NCI-H345 treated with DMSO at 0.1 percent for 48 hours (cell line): ENCODE results near the gene MISP.
"Not testable (repeated sequence)": the region's sequence is repeated elsewhere in the genome, so short reads cannot be mapped to it uniquely, and the experiment has no call there.

ENCODE experiments used
- DNase-seq: peaks from one replicate; lab custom pipeline; 2025; ENCODE audit not compliant: unreplicated experiment; lab: John Stamatoyannopoulos, UW

Gene MISP

GRCh38 chr19:750640-751423 lies at the start of gene MISP:
Gene MISP (plus strand): TSS chr19:751112. CDS start chr19:756947, 5,835 bp downstream.
- DNase-seq, result peak; percentile 43

DNA sequence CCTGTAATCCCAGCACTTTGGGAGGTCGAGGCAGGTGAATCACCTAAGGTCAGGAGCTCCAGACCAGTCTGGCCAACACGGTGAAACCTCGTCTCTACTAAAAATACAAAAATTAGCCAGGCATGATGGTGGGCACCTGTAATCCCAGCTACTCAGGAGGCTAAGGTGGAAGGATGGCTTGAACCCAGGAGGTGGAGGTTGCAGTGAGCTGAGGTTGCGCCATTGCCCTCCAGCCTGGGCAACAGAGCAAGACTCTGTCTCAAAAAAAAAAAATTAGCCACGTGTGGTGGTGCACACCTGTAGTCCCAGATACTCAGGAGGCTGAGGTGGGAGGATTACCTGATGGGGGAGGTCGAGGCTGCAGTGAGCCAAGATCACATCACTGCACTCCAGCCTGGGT lies 48.1 kb upstream of the MISP start:
- not testable (repeated sequence) for DNase-seq

- no peak for DNase-seq
Observed at GRCh38 chr19:703329-703650, 47.6 kb upstream of the MISP start.

- DNase-seq, result no peak
Observed at GRCh38 chr19:703651-704446, 47.1 kb upstream of the MISP start.

- DNase-seq, result no peak
Observed at GRCh38 chr19:704447-704741, 46.5 kb upstream of the MISP start.

DNA sequence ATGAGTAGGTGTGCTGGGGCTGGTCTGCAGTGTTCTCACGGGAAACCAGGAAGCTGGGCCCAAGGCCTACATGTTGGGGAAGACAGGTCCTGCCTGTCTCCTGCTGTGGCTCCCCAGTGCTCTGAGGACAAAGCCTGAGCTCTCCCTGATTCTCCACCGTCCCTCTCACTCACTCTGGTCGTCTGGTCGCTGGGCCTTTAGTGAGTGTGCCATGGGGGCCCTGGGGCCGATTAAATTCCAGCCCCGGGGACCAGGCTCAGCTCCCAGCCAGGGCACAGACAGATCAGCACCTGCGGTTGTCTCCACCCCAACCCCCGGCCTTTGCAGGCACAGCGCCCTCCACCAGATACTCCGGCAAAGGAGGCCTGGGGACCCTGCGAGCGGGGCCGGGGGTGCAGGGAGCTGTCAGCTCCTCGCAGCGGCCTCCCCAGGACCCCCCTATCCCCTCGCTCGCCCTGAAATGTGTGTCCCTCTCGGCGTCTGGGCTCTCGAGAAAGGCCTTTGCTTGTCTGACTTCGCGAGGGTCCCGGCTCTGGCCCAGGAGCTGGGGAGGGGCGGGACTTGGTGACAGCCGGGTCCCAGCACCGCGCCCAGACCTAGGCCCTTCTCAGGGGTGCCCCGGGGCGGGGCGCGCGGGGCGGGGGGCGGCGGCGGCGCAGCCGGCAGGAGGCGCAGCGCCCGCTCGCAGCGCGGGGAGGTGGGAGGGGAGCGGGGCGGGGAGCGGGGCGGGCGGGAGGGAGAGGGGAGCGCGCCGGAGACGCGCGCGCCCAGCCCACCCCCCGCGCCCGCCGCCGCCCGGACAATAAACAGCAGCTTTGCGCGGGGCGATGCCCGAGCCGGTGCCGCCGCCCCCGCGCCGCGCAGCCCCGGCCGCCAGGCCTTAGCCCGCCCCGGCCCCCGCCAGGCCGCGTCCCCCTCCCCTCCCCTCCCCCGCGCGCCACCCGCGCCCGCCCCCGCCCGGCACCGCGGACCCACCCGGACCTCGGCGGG lies 42.5 kb upstream of the MISP start, which contains the start of gene PALM:
TSS of gene PALM (plus strand) at position 782 of the 990 bp plus-strand sequence. CDS start 212 bp downstream, outside the sequence.
- no peak for DNase-seq

- DNase-seq, result no peak
Observed at GRCh38 chr19:709196-709964, 41.5 kb upstream of the MISP start.

- no peak for DNase-seq
Observed at GRCh38 chr19:709965-710571, 40.8 kb upstream of the MISP start.

DNA sequence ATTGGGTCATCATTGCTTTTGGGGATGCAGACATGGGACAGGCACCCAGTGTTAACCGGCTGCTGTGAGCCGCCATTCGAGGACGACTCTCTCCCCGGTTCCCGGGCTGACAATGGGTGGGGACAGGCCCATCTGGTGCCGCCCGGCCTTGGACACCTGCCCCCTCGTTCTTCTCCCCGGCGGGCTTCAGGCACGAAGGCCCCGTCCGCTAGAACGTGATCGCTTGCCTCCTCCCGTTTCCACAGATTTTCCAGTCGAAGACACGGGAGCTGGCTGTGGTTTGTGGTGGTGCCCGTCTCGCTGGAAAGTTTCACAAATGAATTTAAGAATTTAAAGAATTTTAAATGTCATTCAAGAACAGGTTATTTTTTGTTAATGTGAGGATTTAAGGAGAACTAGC lies 40.1 kb upstream of the MISP start:
- no peak for DNase-seq

- no peak for DNase-seq
Observed at GRCh38 chr19:711254-711653, 39.7 kb upstream of the MISP start.

- DNase-seq, result no peak
Observed at GRCh38 chr19:715347-715746, 35.6 kb upstream of the MISP start.

- no peak for DNase-seq
Observed at GRCh38 chr19:718251-718951, 32.5 kb upstream of the MISP start.

- no peak for DNase-seq
Observed at GRCh38 chr19:718991-719512, 31.9 kb upstream of the MISP start.

GRCh38 chr19:719636-720344 lies 31.1 kb upstream of the MISP start:
- DNase-seq, result no peak

DNA sequence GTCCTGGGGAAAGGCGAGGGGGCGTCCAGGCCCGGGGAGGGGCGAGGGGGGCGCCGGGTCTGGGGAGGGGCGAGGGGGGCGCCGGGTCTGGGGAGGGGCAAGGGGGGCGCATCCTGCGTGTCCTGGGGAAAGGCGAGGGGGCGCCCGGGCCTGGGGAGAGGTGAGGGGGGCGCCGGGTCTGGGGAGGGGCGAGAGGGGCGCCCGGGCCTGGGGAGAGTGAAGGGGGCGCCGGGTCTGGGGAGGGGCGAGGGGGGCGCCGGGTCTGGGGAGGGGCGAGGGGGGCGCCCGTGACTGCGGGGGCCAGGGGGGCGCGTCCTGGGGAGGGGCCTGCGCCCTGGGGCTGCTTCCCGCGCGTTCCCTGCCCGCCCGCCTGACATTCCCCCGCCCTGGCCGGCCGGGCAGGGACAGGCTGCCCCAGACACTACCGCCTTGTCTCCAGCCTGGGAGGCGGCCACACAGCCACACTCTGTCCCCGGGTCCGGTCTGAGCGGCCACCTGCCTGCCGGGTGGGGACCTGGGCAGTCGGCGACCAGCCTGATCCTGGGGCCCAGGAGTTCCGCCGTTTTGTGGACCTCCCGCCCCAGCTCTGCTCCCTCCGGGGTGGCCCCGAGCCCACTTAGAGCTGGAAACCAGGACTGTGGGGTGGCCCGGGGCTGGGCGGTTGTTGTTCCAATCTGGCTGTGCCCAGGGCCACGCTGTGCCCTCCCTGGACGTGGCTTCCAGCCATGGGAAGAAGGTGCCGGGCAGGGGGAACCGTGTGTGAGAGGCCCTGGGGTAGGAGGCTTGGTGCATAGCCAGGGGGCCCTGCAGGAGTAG lies 30.4 kb upstream of the MISP start:
- DNase-seq, result no peak

DNA sequence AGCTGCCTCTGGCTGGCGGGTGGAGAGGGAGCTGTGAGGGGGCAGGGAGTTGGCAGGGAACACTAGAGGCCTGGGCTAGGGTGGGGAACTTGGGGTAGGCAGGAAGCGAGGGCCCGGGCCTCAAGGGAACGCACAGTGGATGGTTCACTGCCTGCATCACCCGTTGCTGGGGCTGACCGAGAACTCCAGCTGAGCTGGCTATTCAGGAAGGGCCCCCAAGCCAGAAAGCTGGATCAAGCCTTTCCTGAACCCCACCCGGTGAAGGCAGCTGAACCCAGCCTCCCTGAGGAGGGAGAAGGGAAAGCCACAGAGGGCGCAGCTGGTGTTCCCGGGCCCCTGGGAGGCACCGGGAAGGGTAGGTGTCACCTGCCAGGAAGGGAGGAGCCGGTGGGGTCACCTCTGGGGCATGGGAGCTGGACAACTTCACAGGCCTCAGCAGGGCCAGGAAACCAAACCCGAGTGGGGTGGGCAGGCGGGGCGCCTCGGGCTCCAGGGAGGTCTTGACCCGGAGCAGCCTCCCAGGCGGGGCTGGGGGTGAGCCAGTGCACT lies 28.3 kb upstream of the MISP start:
- no peak for DNase-seq

DNA sequence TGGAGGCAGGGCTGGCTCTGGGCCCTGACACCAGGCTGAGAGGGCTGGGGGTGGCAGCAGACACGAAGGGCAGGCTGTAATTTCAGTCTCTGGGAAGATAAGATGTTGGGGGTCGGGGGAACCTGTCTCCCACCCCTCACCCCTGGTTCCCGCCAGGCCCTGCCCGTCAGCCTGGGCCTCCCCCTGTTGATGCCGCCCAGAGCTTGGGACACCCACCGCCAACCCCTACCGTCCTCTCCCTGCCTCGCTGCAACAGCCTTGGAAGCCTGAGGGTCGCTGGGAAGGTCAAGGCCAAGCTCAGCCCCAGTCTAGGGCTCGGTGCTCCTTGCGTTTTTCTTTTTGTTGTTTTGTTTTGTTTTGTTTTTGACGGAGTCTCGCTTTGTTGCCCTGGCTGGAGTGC lies 27.7 kb upstream of the MISP start:
- DNase-seq, result no peak

DNA sequence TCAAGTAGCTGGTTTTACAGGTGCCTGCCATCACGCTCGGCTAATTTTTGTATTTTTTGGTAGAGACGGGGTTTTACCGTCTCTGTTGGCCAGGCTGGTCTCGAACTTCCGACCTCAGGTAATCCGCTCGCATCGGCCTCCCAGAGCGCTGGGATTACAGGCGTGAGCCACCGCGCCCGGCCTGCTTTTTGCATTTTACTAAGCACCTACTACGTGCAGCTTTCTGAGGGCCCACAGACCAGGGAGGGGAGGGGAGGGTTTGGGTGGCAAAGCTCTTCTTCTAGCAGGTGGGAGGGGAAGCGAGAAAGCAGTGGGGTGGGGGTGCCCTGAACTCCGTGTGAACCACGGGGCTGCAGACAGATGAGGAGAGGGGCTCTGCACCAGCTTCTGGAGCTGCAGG lies 27.2 kb upstream of the MISP start:
- DNase-seq, result no peak
